HEK293 (cell line): ENCODE data around the gene MAP7.

Experiments used
- CTCF ChIA-PET: fragments of 350-600 bp; formaldehyde crosslinking; extraction: SDS; loops from one replicate; lab custom pipeline; 2021; ENCODE audit warnings: antibody characterized with exemption; lab: Yijun Ruan, JAX
- POLR2A ChIA-PET: fragments of 300-600 bp; formaldehyde crosslinking; extraction: SDS; loops from one replicate; lab custom pipeline; 2020; ENCODE audit warnings: antibody characterized with exemption, inconsistent platforms; lab: Yijun Ruan, JAX
- H3K27ac ChIP-seq: fragments of 200-500 bp; sonication (Bioruptor generic); 2 replicates; pipeline ENCODE4 v1.5.1; 2014; ENCODE audit warnings: low read depth, low read length, control low read depth, inconsistent platforms; ENCODE audit errors: extremely low read depth
- H3K36me3 ChIP-seq, 2 experiments: fragments of 200-500 bp in 1 of 2; sonication (Bioruptor generic) in 1 of 2; 1 replicate in 1 of 2; 2 replicates in 1 of 2; pipeline ENCODE4 v1.5.1; 2014 to 2017; ENCODE audit warnings: inconsistent platforms in 2 of 2, low read length in 2 of 2; ENCODE audit not compliant: control insufficient read depth in 2 of 2, insufficient read depth in 1 of 2
- H3K4me1 ChIP-seq: fragments of 200-500 bp; sonication (Bioruptor generic); 2 replicates; pipeline ENCODE4 v1.5.1; 2014; ENCODE audit warnings: mild to moderate bottlenecking, low read length, inconsistent platforms; ENCODE audit not compliant: control insufficient read depth, insufficient read depth
- H3K4me3 ChIP-seq: 2 replicates; pipeline ENCODE4 v1.5.1; 2011; ENCODE audit warnings: low read depth, mild to moderate bottlenecking, control low read depth, low read length, moderate library complexity
- H3K9me3 ChIP-seq: fragments of 200-500 bp; sonication (Bioruptor generic); 2 replicates; pipeline ENCODE4 v1.5.1; 2014; ENCODE audit warnings: low read depth, low read length, inconsistent platforms; ENCODE audit not compliant: control insufficient read depth, insufficient read depth
- HOXD13 ChIP-seq: sonication (generic); formaldehyde crosslinking; IDR thresholded peaks from 2 replicates; pipeline ENCODE4 v1.8.0; 2022; ENCODE audit warnings: missing genetic modification reagents, borderline replicate concordance
- KLF8 ChIP-seq: fragments of 450-650 bp; formaldehyde crosslinking; IDR thresholded peaks from 2 replicates; pipeline ENCODE4 v1.5.1; 2016; ENCODE audit warnings: missing biosample characterization, missing genetic modification characterization
- MYNN ChIP-seq: fragments of 450-650 bp; formaldehyde crosslinking; IDR thresholded peaks from 2 replicates; pipeline ENCODE4 v1.5.1; 2016; ENCODE audit warnings: missing biosample characterization, missing genetic modification characterization, borderline replicate concordance
- SCRT1 ChIP-seq: fragments of 450-650 bp; formaldehyde crosslinking; IDR thresholded peaks from 2 replicates; pipeline ENCODE4 v1.5.1; 2016; ENCODE audit warnings: missing biosample characterization, missing genetic modification characterization, borderline replicate concordance
- SCRT2 ChIP-seq: fragments of 450-650 bp; formaldehyde crosslinking; IDR thresholded peaks from 2 replicates; pipeline ENCODE4 v1.5.1; 2016; ENCODE audit warnings: missing biosample characterization, missing genetic modification characterization
- SETDB1 ChIP-seq: IDR thresholded peaks from one replicate; pipeline ENCODE4 v1.6.1; 2017; ENCODE audit warnings: mild to moderate bottlenecking, low read length, moderate library complexity, mixed read lengths; ENCODE audit not compliant: insufficient read length
- TRIM28 ChIP-seq: IDR thresholded peaks from 2 replicates; pipeline ENCODE4 v1.6.1; 2011; ENCODE audit warnings: low read length, control low read depth, borderline replicate concordance
- ZBTB17 ChIP-seq: fragments of 450-650 bp; formaldehyde crosslinking; IDR thresholded peaks from 2 replicates; pipeline ENCODE4 v1.5.1; 2016; ENCODE audit warnings: missing biosample characterization, missing genetic modification characterization
- ZIC2 ChIP-seq: fragments of 450-650 bp; formaldehyde crosslinking; IDR thresholded peaks from 2 replicates; pipeline ENCODE4 v1.5.1; 2016; ENCODE audit warnings: missing biosample characterization, missing genetic modification characterization
- ZNF133 ChIP-seq: fragments of 450-650 bp; formaldehyde crosslinking; IDR thresholded peaks from 2 replicates; pipeline ENCODE4 v1.5.1; 2016; ENCODE audit warnings: missing biosample characterization, missing genetic modification characterization
- ZNF184 ChIP-seq: fragments of 450-650 bp; IDR thresholded peaks from 2 replicates; pipeline ENCODE4 v1.5.1; 2018; ENCODE audit warnings: missing biosample characterization, mild to moderate bottlenecking, missing genetic modification characterization
- ZNF335 ChIP-seq: fragments of 450-650 bp; formaldehyde crosslinking; conservative IDR thresholded peaks from 2 replicates; pipeline ENCODE4 v1.5.1; 2016; ENCODE audit warnings: missing biosample characterization, missing genetic modification characterization
- ZNF404 ChIP-seq: fragments of 450-650 bp; formaldehyde crosslinking; IDR thresholded peaks from 2 replicates; pipeline ENCODE4 v1.5.1; 2017; ENCODE audit warnings: missing biosample characterization, missing genetic modification characterization
- ZNF426 ChIP-seq: fragments of 450-650 bp; formaldehyde crosslinking; IDR thresholded peaks from 2 replicates; pipeline ENCODE4 v1.5.1; 2017; ENCODE audit warnings: missing biosample characterization, missing genetic modification characterization, mild to moderate bottlenecking, inconsistent platforms, moderate library complexity
- ZNF529 ChIP-seq: fragments of 450-650 bp; formaldehyde crosslinking; IDR thresholded peaks from 2 replicates; pipeline ENCODE4 v1.5.1; 2017; ENCODE audit warnings: missing genetic modification characterization, missing biosample characterization; ENCODE audit not compliant: insufficient replicate concordance
- ZNF596 ChIP-seq: fragments of 450-650 bp; IDR thresholded peaks from 2 replicates; pipeline ENCODE4 v1.5.0; 2018; ENCODE audit warnings: missing biosample characterization, mild to moderate bottlenecking, missing genetic modification characterization, moderate library complexity
- ZNF610 ChIP-seq: fragments of 450-650 bp; formaldehyde crosslinking; IDR thresholded peaks from 2 replicates; pipeline ENCODE4 v1.5.1; 2016; ENCODE audit warnings: missing biosample characterization, missing genetic modification characterization, borderline replicate concordance
- ZNF777 ChIP-seq: fragments of 450-650 bp; formaldehyde crosslinking; IDR thresholded peaks from 2 replicates; pipeline ENCODE4 v1.5.1; 2017; ENCODE audit warnings: missing biosample characterization, missing genetic modification characterization, borderline replicate concordance
- ZNF785 ChIP-seq: fragments of 450-650 bp; formaldehyde crosslinking; IDR thresholded peaks from 2 replicates; pipeline ENCODE4 v1.5.1; 2016; ENCODE audit warnings: missing biosample characterization, missing genetic modification characterization
- TF ChIP-seq, protein P1 (sequence below): fragments of 450-650 bp; formaldehyde crosslinking; IDR thresholded peaks from 2 replicates; pipeline ENCODE4 v1.5.1; 2017; ENCODE audit warnings: missing biosample characterization, missing genetic modification characterization
- TF ChIP-seq, protein P2 (sequence below): fragments of 450-650 bp; formaldehyde crosslinking; IDR thresholded peaks from 2 replicates; pipeline ENCODE4 v1.5.1; 2016; ENCODE audit warnings: missing biosample characterization, missing genetic modification characterization

The MAP7 gene

DNA sequence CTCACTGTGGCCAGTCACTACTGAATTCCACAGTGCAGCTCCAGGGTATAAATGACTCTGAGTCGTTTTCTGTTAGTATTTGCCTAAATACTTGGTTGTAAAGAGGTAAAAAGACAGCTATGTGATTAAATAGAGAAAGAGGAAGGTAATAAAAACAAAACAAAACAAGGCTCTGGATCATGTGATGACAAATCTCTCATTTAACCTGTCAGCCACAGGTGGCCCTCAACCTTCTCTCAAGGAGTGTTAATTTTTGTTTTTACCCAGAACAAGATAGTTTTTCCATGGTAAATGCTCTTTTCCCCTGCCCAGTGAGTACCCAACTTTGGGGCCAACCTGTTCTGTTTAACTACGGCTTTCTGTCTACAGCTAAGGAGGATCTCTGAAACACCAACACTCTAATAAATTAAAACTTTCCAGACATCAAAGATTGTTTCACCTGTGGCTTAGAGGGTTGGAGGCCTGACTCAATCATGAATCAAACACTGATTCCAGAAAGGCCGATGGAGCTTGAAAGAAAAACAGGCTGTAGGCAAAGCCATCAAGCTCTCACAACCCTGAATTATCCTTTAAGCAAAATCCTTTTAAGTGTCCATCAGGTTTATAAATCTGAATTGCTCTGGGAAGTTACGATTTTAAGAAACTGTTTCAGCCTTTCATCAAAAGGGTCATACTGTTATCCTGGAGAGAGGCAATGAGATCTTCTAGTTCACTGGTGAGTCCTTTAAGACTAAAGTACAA lies 179.1 kb downstream of the MAP7 start:
- no peak overlapping the region for H3K4me3 ChIP-seq
- TF ChIP-seq ZNF785, result no peak
- no peak for TF ChIP-seq ZNF610 (tag by site-specific recombination)
- no peak for TF ChIP-seq ZNF184
- no peak for TF ChIP-seq ZNF335 (tag by site-specific recombination)
- no peak for TF ChIP-seq ZNF133 (tag by site-specific recombination)
- TF ChIP-seq SCRT2, result peak; percentile 94
- TF ChIP-seq ZNF426 (tag by site-specific recombination), result no peak
- TF ChIP-seq SCRT1 (tag by site-specific recombination), result peak; percentile 66
- TF ChIP-seq, protein P1, sequence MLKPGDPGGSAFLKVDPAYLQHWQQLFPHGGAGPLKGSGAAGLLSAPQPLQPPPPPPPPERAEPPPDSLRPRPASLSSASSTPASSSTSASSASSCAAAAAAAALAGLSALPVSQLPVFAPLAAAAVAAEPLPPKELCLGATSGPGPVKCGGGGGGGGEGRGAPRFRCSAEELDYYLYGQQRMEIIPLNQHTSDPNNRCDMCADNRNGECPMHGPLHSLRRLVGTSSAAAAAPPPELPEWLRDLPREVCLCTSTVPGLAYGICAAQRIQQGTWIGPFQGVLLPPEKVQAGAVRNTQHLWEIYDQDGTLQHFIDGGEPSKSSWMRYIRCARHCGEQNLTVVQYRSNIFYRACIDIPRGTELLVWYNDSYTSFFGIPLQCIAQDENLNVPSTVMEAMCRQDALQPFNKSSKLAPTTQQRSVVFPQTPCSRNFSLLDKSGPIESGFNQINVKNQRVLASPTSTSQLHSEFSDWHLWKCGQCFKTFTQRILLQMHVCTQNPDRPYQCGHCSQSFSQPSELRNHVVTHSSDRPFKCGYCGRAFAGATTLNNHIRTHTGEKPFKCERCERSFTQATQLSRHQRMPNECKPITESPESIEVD (tag by site-specific recombination), result peak; percentile 46
- H3K9me3 ChIP-seq, result no peaks in the 10 kb centered on the region
- H3K36me3 ChIP-seq, result peaks cover 0 to 14% of the 10 kb centered on the region in 2 experiments; a peak in 1 of 3 replicates
- no peak overlapping the region for H3K27ac ChIP-seq
- ChIA-PET POLR2A (no interaction called here), CTCF (interaction anchor here (0.6 to 0.7 kb wide), 5 partner anchors 18 to 1589 kb away, joined by 3 to 8 read pairs (median 3); no protein-coding TSS in a partner anchor)
- no peaks in the 10 kb centered on the region for H3K4me1 ChIP-seq

DNA sequence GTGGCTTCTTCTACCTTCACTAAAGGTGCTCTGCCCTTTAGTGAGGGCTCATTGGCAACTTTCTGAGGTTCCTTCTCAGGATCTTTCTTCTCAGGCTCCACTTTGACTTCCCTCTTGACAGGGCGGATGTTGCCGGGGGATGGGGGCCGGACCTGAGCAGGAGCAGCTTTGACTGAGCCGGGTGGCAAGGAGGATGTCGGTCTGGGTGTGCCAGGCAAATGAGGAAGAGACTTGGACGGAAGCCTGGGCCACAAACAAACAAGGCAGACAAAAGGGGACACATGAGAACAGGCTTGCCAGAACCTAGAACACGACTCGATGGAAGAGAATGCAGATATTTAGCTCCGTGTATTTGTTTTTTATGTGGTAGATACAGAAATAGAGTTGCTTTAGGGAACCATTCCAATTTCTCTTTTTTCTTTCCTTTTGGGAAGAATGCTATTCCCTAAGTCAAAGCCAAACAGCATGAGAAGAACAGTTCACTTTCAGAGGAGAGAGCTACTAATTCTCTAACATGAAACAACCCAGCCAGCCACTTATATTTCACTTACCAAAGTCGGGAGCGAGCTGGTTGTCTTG lies 184.4 kb downstream of the MAP7 start:
- peaks cover 6 to 53% of the 10 kb centered on the region in 2 experiments; a peak in 2 of 3 replicates for H3K36me3 ChIP-seq
- POLR2A ChIA-PET, result no interaction called here
- TF ChIP-seq ZNF529 (no peak), ZNF335 (tag by site-specific recombination) (no peak), HOXD13 (no peak), ZIC2 (tag by site-specific recombination) (no peak), ZNF777 (tag by site-specific recombination) (no peak), SETDB1 (no peak), MYNN (tag by site-specific recombination) (no peak), TRIM28 (no peak), KLF8 (no peak), ZBTB17 (tag by site-specific recombination) (no peak), ZNF404 (tag by site-specific recombination) (no peak), ZNF596 (no peak)
- TF ChIP-seq, protein P2, sequence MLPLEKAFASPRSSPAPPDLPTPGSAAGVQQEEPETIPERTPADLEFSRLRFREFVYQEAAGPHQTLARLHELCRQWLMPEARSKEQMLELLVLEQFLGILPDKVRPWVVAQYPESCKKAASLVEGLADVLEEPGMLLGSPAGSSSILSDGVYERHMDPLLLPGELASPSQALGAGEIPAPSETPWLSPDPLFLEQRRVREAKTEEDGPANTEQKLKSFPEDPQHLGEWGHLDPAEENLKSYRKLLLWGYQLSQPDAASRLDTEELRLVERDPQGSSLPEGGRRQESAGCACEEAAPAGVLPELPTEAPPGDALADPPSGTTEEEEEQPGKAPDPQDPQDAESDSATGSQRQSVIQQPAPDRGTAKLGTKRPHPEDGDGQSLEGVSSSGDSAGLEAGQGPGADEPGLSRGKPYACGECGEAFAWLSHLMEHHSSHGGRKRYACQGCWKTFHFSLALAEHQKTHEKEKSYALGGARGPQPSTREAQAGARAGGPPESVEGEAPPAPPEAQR, result no peak
- TF ChIP-seq, all 188 proteins: peak for 0
- Histone ChIP-seq H3K27ac (no peak overlapping the region), H3K4me3 (no peak overlapping the region), H3K4me1 (no peaks in the 10 kb centered on the region), H3K9me3 (no peaks in the 10 kb centered on the region)
- CTCF ChIA-PET, result interaction anchor here (0.6 to 0.8 kb wide), 3 partner anchors 28 to 155 kb away, joined by 3 to 5 read pairs (median 3); no protein-coding TSS in a partner anchor
